Measurements from ENCODE around the gene CTF1.

The CTF1 gene

DNA sequence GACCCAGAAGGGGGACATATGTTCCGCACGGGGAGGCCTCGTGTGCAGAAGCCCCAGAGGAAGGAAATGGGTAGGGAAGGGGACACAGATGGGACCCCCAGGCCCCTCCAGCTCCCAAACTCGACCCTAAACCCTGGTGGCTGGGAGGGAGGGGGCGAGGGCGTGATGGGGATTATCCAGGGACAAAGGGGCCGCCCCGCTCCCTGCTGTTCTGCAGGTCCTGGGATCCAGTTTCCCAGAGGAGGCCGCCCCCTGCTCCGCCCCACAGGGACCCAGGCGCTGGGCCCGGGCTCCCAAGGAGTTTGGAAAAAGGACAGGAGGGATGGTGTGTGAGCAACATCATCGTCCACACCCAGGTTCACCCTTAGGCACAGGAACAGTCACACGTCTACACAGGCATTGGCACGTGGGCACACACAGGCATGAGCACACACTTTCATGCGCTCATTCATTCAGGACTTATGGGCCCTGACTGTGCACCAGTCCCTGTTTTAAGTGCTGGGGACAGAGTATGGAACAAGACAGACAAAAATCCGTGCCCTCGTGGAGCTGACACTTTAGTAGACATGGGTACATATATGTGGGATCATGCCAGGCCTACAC is 14.1 kb downstream of the CTF1 start:
- DNase-seq (ENCODE audit: low read depth) = no peak

GRCh38 chr16:30912794-30913412 is 16.5 kb downstream of the CTF1 start:
- no peak for DNase-seq (ENCODE audit: low read depth)

DNA sequence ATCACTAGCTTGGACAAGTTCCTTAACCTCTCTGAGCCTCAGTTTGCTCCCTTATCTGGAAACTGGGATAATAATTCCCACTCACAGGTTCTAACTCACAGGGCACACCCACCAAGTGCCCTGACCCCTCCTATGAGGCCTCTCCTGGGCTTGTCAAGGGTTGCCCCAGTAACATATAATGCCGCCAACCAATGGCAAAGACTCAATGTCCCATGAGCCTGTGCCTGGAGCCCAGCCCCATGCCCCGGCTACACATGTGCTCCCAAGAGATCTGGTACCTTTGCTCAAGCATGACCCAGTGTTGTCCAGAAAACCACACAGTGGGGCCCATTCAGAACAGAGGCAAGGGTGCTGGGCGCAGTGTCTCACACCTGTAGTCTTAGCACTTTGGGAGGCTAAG is 18.4 kb downstream of the CTF1 start:
- no peak for DNase-seq (ENCODE audit: low read depth)

GRCh38 chr16:30918614-30919013 is 22.2 kb downstream of the CTF1 start:
- no peak for DNase-seq (ENCODE audit: low read depth)

- DNase-seq (ENCODE audit: low read depth) = no peak
These were observed 24.5 kb downstream of the CTF1 start for GRCh38 chr16:30920891-30921290.

GRCh38 chr16:30921459-30921747 is 25.0 kb downstream of the CTF1 start:
- DNase-seq (ENCODE audit: low read depth) = no peak

GRCh38 chr16:30921748-30922419 is 25.5 kb downstream of the CTF1 start:
- DNase-seq (ENCODE audit: low read depth) = peak; percentile 93

GRCh38 chr16:30922420-30922959 is 26.1 kb downstream of the CTF1 start:
- peak; percentile 99 for DNase-seq (ENCODE audit: low read depth)

DNA sequence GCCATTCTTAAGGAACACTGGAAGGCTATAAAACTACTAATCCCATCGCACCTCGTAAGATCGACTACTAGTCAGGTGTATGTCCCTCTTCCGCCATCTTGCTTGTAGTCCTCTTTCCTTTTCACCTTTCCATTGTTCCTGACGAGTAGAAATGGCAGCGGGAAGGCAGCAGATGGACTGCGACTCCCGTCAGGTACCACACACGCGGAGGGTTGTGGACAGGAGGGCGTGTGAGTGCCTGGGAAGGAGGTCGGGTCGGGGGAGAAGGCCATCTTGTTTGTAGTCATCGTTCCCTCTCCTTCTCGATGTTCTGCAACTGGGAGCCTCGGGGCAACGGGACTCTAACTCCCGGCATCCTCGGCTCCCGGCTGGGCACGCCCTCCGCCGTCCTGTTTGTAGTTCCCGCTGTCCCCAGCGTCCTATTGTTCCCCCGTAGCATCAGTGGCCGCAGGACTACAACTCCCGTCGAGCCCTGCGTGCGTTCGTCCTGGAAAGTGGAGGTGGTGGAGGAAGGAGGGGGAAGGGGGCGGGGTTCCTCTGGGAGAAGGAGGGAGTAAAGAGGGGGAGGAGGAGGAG is 26.6 kb downstream of the CTF1 start:
- DNase-seq (ENCODE audit: low read depth) = peak; percentile 100

- no peak for DNase-seq (ENCODE audit: low read depth)
These were observed 27.2 kb downstream of the CTF1 start, which contains the start of gene FBXL19 for GRCh38 chr16:30923554-30924075. TSS of gene FBXL19 (plus strand) at chr16:30923572. CDS start at chr16:30925755, 2,183 bp downstream.

GRCh38 chr16:30924076-30924912 is 27.9 kb downstream of the CTF1 start:
- peak; percentile 12 for DNase-seq (ENCODE audit: low read depth)

- DNase-seq (ENCODE audit: low read depth) = no peak
These were observed 28.7 kb downstream of the CTF1 start for GRCh38 chr16:30924913-30925631.

DNA sequence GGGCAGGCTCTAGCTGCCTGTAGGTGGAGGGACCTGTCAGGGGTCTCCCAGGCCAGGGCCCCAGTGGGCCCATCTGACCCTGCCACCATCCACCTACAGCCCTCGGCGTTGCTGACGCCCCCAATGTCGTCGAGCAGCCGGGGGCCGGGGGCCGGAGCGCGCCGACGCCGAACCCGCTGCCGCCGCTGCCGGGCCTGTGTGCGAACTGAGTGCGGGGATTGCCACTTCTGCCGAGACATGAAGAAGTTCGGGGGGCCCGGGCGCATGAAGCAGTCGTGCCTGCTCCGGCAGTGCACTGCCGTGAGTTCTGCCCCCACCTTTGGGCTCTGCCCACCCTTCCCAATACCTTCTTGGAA is 29.2 kb downstream of the CTF1 start:
- DNase-seq (ENCODE audit: low read depth) = no peak

GRCh38 chr16:30925995-30926811 is 29.8 kb downstream of the CTF1 start:
- no peak for DNase-seq (ENCODE audit: low read depth)

GRCh38 chr16:30926937-30927788 is 30.7 kb downstream of the CTF1 start:
- DNase-seq (ENCODE audit: low read depth) = no peak

- DNase-seq (ENCODE audit: low read depth) = peak; percentile 64
These were observed 31.5 kb downstream of the CTF1 start for GRCh38 chr16:30927789-30928378.

GRCh38 chr16:30928390-30928789 is 32.0 kb downstream of the CTF1 start:
- DNase-seq (ENCODE audit: low read depth) = no peak

GRCh38 chr16:30929167-30929566 is 32.8 kb downstream of the CTF1 start:
- DNase-seq (ENCODE audit: low read depth) = no peak

- DNase-seq (ENCODE audit: low read depth) = no peak
These were observed 33.8 kb downstream of the CTF1 start for GRCh38 chr16:30930160-30930571.
